Measurements from ENCODE around the gene CFAP77.

The CFAP77 gene

DNA sequence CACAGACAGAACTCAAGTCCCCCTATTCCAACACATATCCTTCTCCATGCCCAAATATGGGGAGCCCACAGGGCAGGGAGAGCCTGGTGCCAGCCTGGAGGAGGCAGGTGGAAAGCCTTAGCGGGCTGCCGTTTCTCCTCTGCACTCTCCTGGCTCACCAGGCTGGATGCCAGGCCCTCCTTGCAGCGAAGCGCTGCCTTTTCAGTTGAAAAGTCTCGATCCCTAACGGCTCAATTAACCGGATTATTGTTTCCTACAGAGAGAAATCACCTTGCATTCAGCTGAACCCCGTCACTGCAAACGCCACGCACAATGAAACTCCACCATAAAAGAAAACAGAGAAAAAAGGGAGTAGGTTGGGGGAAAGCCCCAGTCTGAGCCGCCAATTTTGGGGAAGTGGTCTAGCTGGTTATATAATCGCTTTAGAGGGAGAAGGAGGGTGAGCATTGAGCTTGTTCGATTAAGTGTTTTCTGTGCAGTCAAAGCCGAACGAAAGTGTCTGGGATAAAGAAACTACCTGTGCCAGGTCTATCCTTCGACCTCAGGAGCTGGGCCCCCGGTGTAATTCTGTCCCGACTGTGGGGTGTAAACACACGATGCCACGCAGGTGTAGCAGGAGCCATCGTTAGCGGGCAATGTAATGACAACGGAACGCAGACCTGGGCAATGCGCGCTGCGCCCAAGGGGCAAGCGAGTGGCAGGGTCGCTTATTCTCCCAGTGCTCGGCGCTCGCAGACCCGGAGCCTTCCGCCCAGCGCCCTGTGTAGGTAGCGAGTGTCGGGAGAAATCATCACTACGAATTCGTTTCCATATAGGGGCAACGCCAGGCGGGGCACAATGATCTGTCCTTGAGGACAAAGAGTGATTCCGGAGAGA, 176.2 kb downstream of the CFAP77 start:
- no peak overlapping the region for H3K4me3 ChIP-seq (ENCODE audit: low read depth, low read length)
- DNase-seq (ENCODE audit: low read depth) = no peak

DNA sequence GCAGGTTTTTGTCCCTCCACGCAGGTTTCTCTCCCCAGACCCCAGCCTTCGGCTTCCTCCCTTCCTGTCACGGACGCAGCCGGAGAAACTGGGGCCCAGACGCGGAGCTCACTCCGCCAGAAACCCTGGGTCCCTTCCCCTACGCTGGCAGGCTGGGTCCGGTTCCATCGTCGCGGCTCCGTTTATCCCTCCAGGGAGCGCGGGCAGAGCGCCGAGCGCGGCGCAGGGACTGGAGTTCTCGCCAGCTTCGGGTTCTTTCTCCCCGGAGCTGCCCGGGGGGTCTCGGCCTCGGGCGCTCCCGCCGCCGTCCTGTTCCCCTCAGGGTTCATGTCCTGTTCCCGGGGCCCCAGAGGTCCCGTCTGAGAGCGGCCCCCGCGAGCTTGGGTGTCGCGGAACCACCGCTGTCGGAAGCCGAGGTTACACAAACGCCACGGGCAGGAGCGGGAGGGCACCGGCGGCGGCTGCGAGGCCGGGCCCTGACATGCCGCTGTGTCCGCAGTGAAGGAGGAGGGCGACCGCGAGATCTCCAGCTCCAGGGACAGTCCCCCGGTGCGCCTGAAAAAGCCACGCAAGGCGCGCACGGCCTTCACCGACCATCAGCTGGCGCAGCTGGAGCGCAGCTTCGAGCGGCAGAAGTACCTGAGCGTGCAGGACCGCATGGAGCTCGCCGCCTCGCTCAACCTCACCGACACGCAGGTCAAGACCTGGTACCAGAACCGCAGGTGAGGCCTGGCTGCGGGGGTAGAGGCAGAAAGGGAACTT, 177.0 kb downstream of the CFAP77 start:
- DNase-seq (ENCODE audit: low read depth) = no peak
- no peak overlapping the region for H3K4me3 ChIP-seq (ENCODE audit: low read depth, low read length)

DNA sequence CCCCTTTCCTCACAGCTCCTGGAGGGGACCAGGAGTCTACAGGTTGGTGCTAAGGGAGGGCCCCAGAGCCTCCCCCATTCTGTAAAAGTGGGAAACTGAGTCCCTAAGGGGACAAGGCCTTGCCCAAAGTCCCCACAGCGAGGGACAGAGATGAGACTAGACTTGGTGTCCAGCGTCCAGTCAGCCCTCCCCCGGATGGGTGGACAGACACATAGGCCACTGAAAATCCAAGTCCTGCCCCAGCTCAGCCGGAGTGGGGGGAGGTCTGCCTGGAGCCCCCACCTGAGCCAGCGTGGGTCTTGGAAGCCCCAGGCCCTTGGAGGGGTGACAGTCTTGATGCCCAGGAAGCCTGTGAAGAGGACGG, 177.6 kb downstream of the CFAP77 start:
- no peak overlapping the region for H3K4me3 ChIP-seq (ENCODE audit: low read depth, low read length)
- no peak for DNase-seq (ENCODE audit: low read depth)

DNA sequence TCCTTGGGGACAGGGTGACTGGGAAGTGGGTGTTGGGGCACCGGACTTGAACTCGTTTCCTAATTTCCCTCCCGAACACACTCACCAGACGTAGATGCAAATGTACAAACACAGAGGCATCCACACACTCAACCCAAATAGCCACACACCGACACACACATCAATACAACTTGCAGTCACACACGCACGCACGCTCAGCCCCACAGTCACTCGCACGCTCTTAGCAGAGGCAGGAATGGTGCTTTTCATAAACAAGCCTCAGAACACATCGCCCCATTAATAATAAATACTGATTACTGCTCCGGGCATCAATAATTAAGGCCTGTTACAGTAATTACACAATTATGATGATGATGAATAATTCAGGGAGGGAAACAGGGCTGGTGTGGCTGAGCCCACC, 178.1 kb downstream of the CFAP77 start:
- H3K4me3 ChIP-seq (ENCODE audit: low read depth, low read length) = no peak overlapping the region
- no peak for DNase-seq (ENCODE audit: low read depth)

DNA sequence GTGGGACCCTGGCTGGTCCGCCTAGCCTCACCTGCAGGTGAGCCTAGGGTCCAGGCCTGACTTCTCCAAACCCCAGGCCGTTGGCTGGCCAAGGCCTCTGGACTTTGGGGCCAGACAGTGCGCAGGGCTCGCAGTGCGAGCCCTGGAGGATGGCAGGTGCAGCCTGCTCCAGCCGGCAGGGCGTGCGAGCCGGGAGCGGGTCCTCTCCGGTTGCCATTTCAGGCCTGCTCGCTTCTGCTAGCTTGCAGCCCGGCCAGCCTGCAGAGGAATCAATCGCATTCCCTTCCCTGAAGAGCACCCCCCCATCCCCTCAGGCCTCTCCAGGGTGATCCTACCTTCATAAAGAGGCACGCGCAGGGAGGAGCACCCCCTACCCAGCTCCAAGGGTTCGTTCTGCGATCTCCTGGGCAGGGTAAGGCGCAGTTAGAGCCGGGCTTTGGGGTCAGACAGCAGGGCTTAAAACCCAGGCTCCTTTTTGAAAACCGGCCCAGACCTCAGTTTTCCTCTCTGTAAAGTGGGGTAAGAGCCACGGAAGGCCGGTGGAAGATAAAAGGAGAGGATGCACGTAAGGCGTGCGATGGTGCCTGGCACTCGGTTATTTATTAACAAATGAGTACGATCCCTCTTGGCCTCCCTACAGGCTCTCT, 178.6 kb downstream of the CFAP77 start:
- no peak for DNase-seq (ENCODE audit: low read depth)
- no peak overlapping the region for H3K4me3 ChIP-seq (ENCODE audit: low read depth, low read length)

DNA sequence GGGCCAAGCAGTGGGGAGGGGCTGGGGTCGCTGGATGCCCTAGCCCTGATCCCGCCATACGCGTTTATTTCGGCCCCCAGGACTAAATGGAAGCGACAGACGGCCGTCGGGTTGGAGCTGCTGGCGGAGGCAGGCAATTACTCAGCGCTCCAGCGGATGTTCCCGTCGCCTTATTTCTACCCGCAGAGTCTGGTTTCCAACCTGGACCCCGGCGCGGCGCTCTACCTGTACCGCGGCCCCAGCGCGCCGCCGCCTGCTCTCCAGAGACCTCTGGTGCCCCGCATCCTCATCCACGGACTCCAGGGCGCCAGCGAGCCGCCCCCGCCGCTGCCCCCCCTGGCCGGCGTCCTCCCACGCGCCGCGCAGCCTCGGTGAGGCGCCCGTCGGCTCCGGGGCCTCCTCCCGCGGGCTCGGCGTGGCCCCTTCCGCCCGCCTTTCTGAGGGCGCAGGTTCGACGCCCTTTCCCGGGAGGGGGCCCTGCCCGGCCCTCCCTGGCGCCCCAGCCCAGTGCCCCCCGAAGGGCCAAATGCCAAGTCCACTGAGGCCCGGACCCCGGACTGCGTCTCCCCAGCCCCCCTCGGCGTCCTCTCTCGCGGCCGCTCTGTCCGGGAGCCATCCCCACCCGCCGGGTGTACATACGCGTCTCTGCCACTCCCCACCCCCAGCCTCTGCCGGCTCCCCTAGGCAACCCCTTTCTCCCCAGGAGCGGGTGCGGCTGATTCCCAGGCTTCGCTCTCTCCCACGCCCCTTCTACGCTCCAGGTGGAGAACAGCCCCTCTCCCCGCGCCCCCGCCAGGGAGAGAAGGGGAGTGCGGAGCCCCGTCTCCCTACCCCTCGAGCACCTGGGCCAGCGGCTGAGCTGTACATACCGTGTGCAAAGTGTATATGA, 179.4 kb downstream of the CFAP77 start:
- DNase-seq (ENCODE audit: low read depth) = no peak
- H3K4me3 ChIP-seq (ENCODE audit: low read depth, low read length) = no peak overlapping the region

DNA sequence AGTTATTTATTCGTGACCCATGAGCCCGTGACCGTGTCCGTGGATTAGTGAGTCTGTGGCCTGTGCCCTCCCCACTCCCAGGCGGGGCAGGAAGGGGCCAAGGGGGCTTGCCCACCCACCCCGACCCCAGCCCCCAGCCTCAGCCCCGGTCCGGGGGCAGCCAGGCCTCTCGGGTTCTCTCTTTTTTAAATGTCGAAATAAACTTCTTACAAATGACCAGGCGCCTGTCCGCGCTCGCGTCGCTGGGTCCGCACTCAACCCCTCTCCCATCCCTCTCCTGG, 180.0 kb downstream of the CFAP77 start:
- no peak for DNase-seq (ENCODE audit: low read depth)
- H3K4me3 ChIP-seq (ENCODE audit: low read depth, low read length) = no peak overlapping the region

DNA sequence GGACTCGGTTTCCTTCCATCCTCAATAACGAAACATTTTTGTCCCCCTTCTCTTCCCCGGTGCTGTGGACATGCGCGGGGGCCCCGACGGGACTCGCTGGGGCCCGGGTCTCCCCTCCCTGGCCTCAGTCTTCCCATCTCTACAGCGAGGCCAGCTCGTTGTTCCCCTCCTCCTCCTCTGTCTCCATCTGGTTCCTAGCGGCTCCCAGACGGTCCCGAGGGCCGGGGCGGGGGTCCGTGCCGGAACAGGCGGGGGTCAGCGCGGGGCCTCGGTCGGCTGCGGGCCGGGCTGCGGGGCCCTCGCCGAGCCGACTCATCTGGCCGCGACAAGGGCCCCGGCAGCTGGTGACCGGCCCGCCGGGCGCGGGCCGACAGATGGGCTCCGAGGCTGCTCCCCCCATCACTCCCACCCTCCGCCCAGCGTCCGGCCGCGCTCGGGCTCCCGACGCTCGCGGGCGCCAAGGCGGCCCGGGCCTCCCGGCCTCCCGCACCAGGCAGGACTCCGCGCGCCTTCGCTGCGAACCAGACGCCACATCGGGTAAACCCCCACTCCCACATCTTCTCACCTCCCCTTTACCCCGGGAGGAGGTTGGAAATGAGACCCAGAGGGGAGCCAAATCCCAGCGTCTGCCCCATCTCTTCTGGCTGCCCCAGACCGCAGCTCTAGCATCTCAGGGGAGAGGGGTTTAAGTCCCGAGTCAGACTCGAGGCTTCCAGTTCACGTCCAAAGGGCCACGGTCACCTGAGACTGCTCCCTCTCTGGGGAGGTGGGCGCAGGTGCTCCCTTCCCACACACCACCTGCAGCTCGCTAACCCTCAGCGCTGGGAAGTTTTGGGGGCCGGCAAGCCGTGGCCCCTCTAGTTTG, 180.5 kb downstream of the CFAP77 start:
- H3K4me3 ChIP-seq (ENCODE audit: low read depth, low read length) = no peak overlapping the region
- DNase-seq (ENCODE audit: low read depth) = no peak

DNA sequence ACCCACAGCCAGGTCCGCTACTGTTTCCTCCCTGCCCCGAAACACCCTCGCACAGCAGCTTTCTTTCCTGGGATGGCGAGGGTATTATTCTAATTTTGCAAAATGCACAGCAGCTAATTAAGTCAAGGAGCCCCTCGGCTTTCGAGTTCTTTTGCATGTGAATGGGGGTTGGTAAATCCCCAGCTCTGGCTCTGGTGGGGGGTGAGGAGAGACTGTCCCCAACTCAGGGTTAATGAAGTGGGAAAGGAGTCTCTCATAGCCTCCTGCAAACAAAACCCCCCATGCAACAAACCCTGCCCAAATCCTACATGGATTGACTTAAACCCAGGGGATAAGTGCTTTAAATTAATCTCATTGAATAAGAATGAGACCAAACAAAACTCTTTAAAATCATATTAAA, 181.2 kb downstream of the CFAP77 start:
- no peak for DNase-seq (ENCODE audit: low read depth)
- no peak overlapping the region for H3K4me3 ChIP-seq (ENCODE audit: low read depth, low read length)

DNA sequence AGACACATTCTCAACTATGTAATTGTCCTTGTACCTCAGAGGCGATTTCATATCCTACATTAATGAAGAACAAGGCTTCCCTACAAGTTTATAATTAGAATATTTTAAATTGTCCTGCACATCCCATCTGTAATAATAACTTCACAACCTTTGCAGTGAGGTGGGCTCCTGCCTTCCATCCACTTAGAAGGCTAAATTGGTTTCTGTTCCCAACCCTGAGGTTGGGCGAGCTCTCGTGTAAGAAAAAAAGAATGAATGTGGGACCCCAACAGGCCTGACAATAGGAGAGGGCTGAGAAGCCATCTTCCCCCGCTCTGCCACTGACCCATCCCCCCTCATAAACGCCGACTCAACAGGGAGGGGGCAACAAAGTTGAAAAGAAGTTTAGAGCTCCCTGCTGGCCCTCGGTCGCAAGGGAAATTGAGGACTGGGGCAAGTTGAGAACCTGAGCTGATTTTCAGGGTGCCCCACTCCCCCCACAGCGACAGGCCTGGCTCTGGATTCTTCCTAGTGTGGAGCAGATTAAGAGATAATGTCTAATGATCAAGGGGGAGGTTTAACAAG, 181.8 kb downstream of the CFAP77 start:
- H3K4me3 ChIP-seq (ENCODE audit: low read depth, low read length) = no peak overlapping the region
- DNase-seq (ENCODE audit: low read depth) = no peak

DNA sequence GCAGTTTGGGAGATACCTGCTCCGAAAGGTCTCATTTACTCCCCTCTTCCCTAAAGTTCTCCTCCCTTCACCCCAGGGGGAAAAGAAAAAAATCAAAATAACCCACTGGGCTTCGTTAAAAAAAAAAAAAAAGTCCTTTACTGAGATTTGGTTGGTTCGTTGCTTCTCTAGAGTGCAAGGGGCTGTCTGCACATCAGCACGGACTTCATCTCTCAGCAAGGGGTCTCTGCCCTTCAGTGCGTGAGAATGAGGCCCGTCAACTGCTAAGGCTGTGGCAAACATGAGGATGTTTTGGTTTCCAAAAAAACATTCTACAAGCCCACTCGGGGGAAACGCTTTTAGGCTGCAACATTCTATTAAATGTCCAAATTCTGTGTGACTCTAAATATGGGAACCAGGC, 182.4 kb downstream of the CFAP77 start:
- DNase-seq (ENCODE audit: low read depth) = no peak

DNA sequence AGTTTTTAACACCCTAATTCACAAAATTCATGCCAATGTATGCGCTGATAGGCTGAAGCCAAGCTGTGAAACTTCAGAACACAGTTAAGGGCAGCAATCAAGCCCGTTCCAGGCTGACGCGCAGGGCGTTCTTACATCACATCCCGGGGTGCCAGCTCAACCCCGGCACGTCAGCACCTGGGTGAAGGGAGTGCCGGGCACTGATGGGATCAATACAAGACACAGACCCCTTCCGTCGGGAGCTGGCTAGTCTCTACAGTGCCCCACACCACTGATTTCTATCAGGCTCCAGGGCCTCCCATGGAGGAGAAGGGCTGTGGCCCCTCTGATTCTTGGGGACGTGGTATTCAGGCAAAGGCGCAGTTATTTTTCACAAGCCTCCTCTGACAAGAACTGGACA, 184.4 kb downstream of the CFAP77 start:
- no peak for DNase-seq (ENCODE audit: low read depth)
- H3K4me3 ChIP-seq (ENCODE audit: low read depth, low read length) = no peak overlapping the region

More for the DNA sequence above, 182.4 kb downstream of the CFAP77 start:
- no peak overlapping the region for H3K4me3 ChIP-seq (ENCODE audit: low read depth, low read length)

DNA sequence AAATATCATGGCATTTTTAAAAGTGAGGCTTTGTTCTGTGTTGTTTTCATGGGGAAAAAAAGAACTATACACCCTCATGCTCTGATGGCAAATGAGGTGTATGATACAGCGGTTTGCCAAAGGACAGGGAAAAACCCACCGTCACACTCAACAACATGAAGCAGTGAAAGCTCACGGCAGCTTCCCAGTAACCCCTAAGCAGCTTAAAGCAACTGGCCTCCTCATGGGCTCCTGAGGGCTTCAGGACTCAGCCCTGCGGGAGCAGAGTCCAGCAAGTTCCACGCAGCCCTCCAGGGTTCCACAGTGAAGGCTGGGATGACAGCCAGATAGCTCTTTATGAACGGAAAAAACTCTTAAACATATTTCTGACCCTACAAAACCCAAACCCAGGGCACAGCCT, 185.3 kb downstream of the CFAP77 start:
- DNase-seq (ENCODE audit: low read depth) = no peak
- H3K4me3 ChIP-seq (ENCODE audit: low read depth, low read length) = no peak overlapping the region

DNA sequence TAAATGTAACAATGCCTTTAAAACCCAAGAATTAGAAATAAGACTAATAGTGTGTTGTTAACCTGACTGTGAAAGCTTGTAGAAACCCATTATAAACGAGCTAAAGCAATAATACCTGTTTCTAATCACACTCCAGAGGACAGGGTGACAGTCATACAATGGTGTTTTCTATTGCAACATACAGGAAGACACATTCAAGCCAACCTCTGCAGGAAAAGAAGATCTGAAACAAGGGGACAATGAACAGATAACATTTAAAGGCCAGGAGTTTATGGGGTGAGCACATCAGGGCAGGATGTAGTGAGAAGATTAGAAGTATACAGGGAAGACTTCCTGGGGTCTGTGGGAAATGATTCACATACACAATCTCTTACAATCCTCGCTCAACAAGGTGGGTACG, 186.2 kb downstream of the CFAP77 start:
- H3K4me3 ChIP-seq (ENCODE audit: low read depth, low read length) = no peak overlapping the region
- no peak for DNase-seq (ENCODE audit: low read depth)

DNA sequence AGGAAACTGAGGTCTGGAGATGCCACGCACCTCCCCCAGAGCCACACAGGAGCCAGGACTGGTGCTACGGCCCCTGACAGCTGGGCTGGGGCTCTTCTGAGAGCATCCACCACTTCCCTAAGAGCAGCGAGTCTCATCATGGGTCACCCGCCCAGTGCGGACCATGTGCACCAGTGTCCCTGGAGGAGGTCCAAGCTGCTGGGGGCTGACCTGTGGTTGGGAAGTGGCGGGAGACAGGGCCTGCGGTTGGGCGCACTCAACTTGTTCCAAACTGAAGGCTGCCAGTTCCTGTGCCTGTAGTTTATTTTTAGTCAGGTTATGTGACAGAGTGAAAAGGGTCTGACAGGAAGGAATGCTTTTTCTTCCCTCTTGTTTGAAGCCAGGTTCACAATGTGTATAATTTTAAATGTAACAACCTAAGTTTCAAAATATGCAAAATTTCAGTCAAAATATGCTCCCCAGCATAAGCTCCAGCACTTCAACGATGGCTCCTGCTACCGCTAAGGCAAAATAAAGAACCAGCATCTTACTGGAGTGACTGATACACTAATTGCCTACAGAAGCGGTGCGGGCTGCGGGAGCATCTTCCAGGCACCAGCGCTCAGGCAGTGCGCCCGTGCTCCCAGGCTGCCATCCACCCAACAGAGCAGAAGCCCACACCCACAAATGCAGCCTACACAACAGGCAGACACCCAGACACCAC, 187.2 kb downstream of the CFAP77 start:
- H3K4me3 ChIP-seq (ENCODE audit: low read depth, low read length) = no peak overlapping the region

DNA sequence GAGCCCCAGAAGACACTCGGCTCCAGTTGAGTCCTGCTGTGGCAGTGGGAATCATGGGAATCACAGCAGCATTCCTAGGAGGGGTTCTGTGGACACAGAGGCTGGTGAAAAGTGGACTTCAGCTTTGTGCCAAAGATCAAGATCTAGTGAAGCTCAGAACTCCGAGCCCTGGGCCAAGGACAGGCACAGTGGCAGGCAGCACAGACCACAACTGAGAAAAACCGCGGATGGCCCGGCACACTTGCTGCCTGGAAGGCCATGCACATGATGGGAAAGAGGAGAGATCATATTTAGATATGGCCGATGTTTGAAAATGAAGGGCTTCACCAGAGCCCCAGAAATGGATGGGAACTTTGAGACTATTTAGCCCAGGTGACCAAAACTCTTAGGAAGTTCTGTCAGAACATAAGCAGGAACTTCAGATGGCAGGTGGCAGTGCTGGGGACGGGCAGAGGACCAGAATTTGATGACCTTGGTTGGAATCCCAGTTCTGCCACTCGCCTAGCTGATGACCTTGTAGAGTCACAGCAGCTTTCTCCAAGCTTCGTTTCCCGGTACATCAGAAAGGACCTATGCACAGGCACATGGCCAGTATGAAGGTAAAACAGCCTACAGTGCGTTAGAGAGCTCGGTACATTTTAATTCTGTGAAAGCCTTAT, 190.4 kb downstream of the CFAP77 start:
- H3K4me3 ChIP-seq (ENCODE audit: low read depth, low read length) = no peak overlapping the region

More for the DNA sequence above, 187.2 kb downstream of the CFAP77 start:
- DNase-seq (ENCODE audit: low read depth) = no peak

DNA sequence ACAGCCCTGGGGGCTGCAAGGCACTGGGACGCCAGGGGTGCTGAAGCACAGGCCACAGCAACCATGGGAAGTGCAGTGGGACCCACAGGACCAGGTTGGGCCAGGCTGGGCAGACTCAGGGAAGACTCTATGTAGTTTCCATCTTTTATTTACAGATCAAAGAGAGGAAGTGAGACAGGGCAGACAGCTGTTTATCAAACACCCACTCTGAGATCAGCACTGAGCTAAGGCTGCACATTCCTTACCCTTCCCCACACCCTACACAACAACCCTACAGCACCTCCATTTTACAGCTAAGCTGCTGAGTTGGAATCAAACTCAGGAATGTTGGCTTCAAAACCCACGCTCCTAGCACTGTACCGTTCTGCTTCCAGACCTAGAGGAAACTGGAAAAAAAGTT, 192.2 kb downstream of the CFAP77 start:
- no peak overlapping the region for H3K4me3 ChIP-seq (ENCODE audit: low read depth, low read length)
- DNase-seq (ENCODE audit: low read depth) = no peak

More for the DNA sequence above, 190.4 kb downstream of the CFAP77 start:
- DNase-seq (ENCODE audit: low read depth) = no peak
